OCI-LY7 (cell line): ENCODE results near the gene RPL35A. TPM values are rescaled to one million over a fixed set of nuclear protein-coding genes. Genes with fewer than 3 reads are reported as not detected.

Source experiments
- BruUV-seq: library from RNA; stranded (reverse); fragments of 400-500 nt; replicated peaks from 2 replicates; lab custom pipeline; 2021; lab: Mats Ljungman, UMichigan
- CTCF ChIA-PET: fragments of 300-600 bp; sonication (Branson Sonifier 250); formaldehyde crosslinking; loops from one replicate; lab custom pipeline; 2022; ENCODE audit warnings: antibody characterized with exemption; ENCODE audit not compliant: unreplicated experiment; lab: Charles Lee
- POLR2A ChIA-PET: fragments of 300-600 bp; sonication (Branson Sonifier 250); formaldehyde crosslinking; loops from one replicate; lab custom pipeline; 2022; ENCODE audit warnings: antibody characterized with exemption; lab: Charles Lee
- DNase-seq: peaks from one replicate; pipeline ENCODE4 v3.0.0-alpha.2; 2015; ENCODE audit warnings: low spot score
- H2AFZ ChIP-seq: fragments of 200-600 bp; sonication (generic), shearing (Covaris generic); 2 replicates; pipeline ENCODE4 v1.6.1; 2014; ENCODE audit warnings: mild to moderate bottlenecking, antibody characterized with exemption, low read length, moderate library complexity
- H3K27ac ChIP-seq: fragments of 200-600 bp; sonication (generic); 2 replicates; pipeline ENCODE4 v1.5.1; 2014; ENCODE audit warnings: mixed run types, low read depth, mild to moderate bottlenecking, moderate library complexity, low read length, inconsistent platforms; ENCODE audit not compliant: poor library complexity, severe bottlenecking
- H3K36me3 ChIP-seq: fragments of 200-600 bp; sonication (generic); 2 replicates; pipeline ENCODE4 v1.6.1; 2014; ENCODE audit warnings: mild to moderate bottlenecking, antibody characterized with exemption, low read length, moderate library complexity, mixed read lengths; ENCODE audit not compliant: insufficient read depth
- H3K4me1 ChIP-seq: fragments of 200-600 bp; sonication (generic); 2 replicates; pipeline ENCODE4 v1.5.1; 2014; ENCODE audit warnings: mild to moderate bottlenecking, low read length; ENCODE audit not compliant: insufficient read depth, poor library complexity, severe bottlenecking
- H3K4me2 ChIP-seq: fragments of 200-600 bp; sonication (generic); 2 replicates; pipeline ENCODE4 v1.6.1; 2014; ENCODE audit warnings: mild to moderate bottlenecking, low read length
- H3K4me3 ChIP-seq: fragments of 200-600 bp; sonication (generic); 2 replicates; pipeline ENCODE4 v1.5.1; 2014; ENCODE audit warnings: mild to moderate bottlenecking, low read depth, low read length; ENCODE audit not compliant: poor library complexity, severe bottlenecking
- H3K79me2 ChIP-seq: fragments of 200-600 bp; sonication (generic); 2 replicates; pipeline ENCODE4 v1.6.1; 2016; ENCODE audit warnings: low read depth, mild to moderate bottlenecking, low read length, moderate library complexity, mixed read lengths; ENCODE audit not compliant: insufficient read depth
- H3K9me2 ChIP-seq: fragments of 200-600 bp; sonication (generic); 2 replicates; pipeline ENCODE4 v1.6.1; 2016; ENCODE audit warnings: mild to moderate bottlenecking, low read length, mixed read lengths; ENCODE audit not compliant: insufficient read depth
- H3K9me3 ChIP-seq: fragments of 200-600 bp; sonication (generic); 2 replicates; pipeline ENCODE4 v1.6.1; 2014; ENCODE audit warnings: mild to moderate bottlenecking, mixed run types, low read length, mixed read lengths
- H4K20me1 ChIP-seq: fragments of 200-600 bp; sonication (generic); 2 replicates; pipeline ENCODE4 v1.6.1; 2014; ENCODE audit warnings: mild to moderate bottlenecking, antibody characterized with exemption, low read length, moderate library complexity, mixed read lengths; ENCODE audit not compliant: insufficient read depth
- EZH2phosphoT487 ChIP-seq: fragments of 200-600 bp; sonication (generic); IDR thresholded peaks from 2 replicates; pipeline ENCODE4 v1.6.1; 2018; ENCODE audit warnings: low read depth, borderline replicate concordance, mild to moderate bottlenecking, mixed run types, antibody characterized with exemption, low read length, moderate library complexity, mixed read lengths
- intact Hi-C: fragments of 100-400 bp; cut with micrococcal nuclease; formaldehyde crosslinking; loops from one replicate; pipeline ENCODE4 v1.10.0; 2022; ENCODE audit not compliant: unreplicated experiment
- total RNA-seq, 2 experiments: library from RNA; depleted of rRNA in 1 of 2; stranded (reverse); fragments of >200 nt in 1 of 2; shearing (Covaris generic) in 1 of 2; gene quantifications; 2 replicates each; pipeline ENCODE4 v1.2.3, GENCODE V29; 2014 to 2022
- TF ChIP-seq, protein P1 (sequence below): fragments of 200-600 bp; sonication (generic); conservative IDR thresholded peaks from 2 replicates; pipeline ENCODE4 v1.5.1; 2014; ENCODE audit warnings: mild to moderate bottlenecking, antibody characterized with exemption, low read length, moderate library complexity, mixed read lengths

The RPL35A gene
- total RNA-seq, 2 experiments from 2014 or later, result 846 to 1,184 TPM

DNA sequence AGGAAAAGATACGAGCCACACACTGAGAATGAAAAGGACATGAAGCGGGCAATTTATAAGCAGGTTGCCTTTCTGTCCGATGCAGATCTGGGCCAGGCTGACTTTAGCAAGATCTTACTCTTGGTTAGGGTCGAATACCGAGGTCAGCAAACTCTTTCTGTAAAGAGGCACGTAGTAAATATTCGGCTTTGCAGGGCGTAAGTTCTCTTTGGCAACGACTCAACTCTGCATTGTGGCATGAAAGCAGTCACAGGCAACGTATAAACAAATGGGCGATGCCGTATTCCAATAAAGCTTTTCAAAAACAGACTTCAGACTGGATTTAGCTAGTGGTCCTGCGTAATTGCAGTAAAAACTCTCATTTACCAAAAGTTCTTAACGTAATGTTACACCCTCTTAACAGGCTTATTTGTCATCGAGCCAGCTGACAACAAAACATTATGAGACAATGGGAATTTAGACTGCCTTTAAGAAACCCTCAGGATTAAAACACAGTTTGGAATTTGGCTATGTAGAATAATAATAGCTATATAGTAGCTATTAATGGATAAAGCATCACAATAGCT lies 13.1 kb upstream of the RPL35A start:
- H3K27ac ChIP-seq, result no peak overlapping the region
- no peak overlapping the region for H3K4me3 ChIP-seq
- DNase-seq, result no peak
- no peak overlapping the region for H2AFZ ChIP-seq
- H3K79me2 ChIP-seq, result no peaks in the 10 kb centered on the region
- TF ChIP-seq, protein P1, sequence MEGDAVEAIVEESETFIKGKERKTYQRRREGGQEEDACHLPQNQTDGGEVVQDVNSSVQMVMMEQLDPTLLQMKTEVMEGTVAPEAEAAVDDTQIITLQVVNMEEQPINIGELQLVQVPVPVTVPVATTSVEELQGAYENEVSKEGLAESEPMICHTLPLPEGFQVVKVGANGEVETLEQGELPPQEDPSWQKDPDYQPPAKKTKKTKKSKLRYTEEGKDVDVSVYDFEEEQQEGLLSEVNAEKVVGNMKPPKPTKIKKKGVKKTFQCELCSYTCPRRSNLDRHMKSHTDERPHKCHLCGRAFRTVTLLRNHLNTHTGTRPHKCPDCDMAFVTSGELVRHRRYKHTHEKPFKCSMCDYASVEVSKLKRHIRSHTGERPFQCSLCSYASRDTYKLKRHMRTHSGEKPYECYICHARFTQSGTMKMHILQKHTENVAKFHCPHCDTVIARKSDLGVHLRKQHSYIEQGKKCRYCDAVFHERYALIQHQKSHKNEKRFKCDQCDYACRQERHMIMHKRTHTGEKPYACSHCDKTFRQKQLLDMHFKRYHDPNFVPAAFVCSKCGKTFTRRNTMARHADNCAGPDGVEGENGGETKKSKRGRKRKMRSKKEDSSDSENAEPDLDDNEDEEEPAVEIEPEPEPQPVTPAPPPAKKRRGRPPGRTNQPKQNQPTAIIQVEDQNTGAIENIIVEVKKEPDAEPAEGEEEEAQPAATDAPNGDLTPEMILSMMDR, result no peak
- H4K20me1 ChIP-seq, result no peaks in the 10 kb centered on the region
- no peaks in the 10 kb centered on the region for H3K9me2 ChIP-seq
- ChIA-PET CTCF (no interaction called here), POLR2A (interaction anchor here (0.7 to 1.1 kb wide), 4 partner anchors 11 to 25 kb away, joined by 3 read pairs; no protein-coding TSS in a partner anchor)
- intact Hi-C loops, result no loop called here
- BruUV-seq, result no TSS peak
- no peaks in the 10 kb centered on the region for H3K4me1 ChIP-seq
- H3K36me3 ChIP-seq, result no peaks in the 10 kb centered on the region
- no peaks in the 10 kb centered on the region for H3K9me3 ChIP-seq
- no peak overlapping the region for H3K4me2 ChIP-seq

DNA sequence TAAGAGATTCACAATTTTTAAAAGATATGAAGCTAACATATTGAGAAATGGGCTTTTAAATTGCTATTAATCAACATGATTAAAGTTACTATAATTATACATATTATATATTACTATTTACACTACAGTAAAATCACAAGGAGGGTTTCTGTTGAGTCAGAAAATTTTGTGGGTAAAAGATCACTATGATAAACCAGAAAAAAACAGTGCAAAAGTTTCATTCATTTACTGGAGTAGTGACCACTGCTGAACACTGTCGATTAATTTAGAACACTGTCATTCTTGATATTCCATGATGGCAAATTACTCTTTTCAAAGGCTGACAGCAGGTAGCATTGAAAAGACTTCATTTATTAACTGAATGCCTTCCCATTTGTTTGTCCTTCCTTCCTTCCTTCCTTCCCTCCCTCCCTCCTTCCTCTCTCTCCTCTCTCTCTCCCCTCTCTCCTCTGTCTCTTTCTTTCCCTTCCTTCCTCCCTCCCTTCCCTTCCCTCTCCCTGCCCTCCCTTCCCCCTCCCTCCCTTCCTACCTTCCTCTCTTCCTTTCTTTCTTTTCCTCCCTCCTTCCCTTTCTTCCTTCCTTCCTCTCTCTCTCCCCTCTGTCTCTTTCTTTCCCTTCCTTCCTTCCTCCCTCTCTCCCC lies 9.1 kb upstream of the RPL35A start:
- H2AFZ ChIP-seq, result no peak overlapping the region
- CTCF ChIA-PET, result no interaction called here

More for the DNA sequence above, 9.1 kb upstream of the RPL35A start:
- H3K4me1 ChIP-seq, result no peaks in the 10 kb centered on the region
- no peak overlapping the region for H3K27ac ChIP-seq
- no peak overlapping the region for H3K4me2 ChIP-seq
- H3K9me2 ChIP-seq, result no peaks in the 10 kb centered on the region
- H3K79me2 ChIP-seq, result no peaks in the 10 kb centered on the region
- no peak for TF ChIP-seq EZH2phosphoT487
- TF ChIP-seq, protein P1, result no peak
- no peaks in the 10 kb centered on the region for H3K36me3 ChIP-seq
- no TSS peak for BruUV-seq
- intact Hi-C loops, result no loop called here
- H3K9me3 ChIP-seq, result no peaks in the 10 kb centered on the region
- no peak for DNase-seq
- no peaks in the 10 kb centered on the region for H4K20me1 ChIP-seq
- POLR2A ChIA-PET, result no interaction called here
- H3K4me3 ChIP-seq, result no peak overlapping the region
